Mammary epithelial cell (primary cell): Measurements from ENCODE around the gene UPB1.

Experiments used
- EZH2 ChIP-seq: IDR thresholded peaks from 2 replicates; pipeline ENCODE4 v1.6.1; 2012; ENCODE audit warnings: low read length, inconsistent platforms, borderline replicate concordance
- TF ChIP-seq, protein P1 (sequence below), 2 donors: IDR thresholded peaks in 1 of 2; conservative IDR thresholded peaks in 1 of 2; 2 replicates each; pipeline ENCODE4 v1.5.1; 2011 to 2012; ENCODE audit warnings: inconsistent platforms in 2 of 2, low read length in 2 of 2, mild to moderate bottlenecking in 2 of 2, control low read depth in 1 of 2, low read depth in 1 of 2; ENCODE audit not compliant: insufficient read depth in 1 of 2; ENCODE audit errors: extremely low read depth in 1 of 2

DNA sequence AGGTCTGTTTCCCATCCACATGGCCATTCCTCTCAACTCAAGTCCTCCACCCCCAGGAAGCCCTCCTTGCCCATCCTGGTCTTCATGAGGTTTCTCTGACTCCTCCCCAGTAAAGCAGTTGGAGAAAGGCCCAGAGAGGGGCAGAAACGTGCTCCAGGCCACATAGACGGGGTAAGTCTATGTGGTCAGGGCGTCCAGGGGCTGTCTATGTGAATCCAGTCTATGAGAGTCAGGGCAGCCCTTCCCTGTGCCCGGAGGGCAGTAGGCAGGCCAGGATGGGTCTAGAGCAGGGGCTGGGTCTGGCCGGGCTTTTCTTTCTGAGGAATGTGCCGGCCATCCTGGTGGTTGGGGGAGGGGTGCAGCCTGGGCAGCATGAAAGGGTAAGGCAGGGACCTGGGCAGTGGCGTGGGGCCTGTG is 48.1 kb downstream of the UPB1 start:
- TF ChIP-seq, protein P1, sequence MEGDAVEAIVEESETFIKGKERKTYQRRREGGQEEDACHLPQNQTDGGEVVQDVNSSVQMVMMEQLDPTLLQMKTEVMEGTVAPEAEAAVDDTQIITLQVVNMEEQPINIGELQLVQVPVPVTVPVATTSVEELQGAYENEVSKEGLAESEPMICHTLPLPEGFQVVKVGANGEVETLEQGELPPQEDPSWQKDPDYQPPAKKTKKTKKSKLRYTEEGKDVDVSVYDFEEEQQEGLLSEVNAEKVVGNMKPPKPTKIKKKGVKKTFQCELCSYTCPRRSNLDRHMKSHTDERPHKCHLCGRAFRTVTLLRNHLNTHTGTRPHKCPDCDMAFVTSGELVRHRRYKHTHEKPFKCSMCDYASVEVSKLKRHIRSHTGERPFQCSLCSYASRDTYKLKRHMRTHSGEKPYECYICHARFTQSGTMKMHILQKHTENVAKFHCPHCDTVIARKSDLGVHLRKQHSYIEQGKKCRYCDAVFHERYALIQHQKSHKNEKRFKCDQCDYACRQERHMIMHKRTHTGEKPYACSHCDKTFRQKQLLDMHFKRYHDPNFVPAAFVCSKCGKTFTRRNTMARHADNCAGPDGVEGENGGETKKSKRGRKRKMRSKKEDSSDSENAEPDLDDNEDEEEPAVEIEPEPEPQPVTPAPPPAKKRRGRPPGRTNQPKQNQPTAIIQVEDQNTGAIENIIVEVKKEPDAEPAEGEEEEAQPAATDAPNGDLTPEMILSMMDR (conservative IDR thresholded peaks at IDR 0.05 in 1 of 2, IDR thresholded peaks at IDR 0.05 in 1 of 2; ENCODE audit: extremely low read depth in 1 of 2, insufficient read depth in 1 of 2, low read depth in 1 of 2, low read length in 2 of 2), result no peak
- TF ChIP-seq EZH2, result no peak
